Thyroid gland (tissue), 4 donors: ENCODE data around the gene BTBD3. TPM values are rescaled to one million over a fixed set of nuclear protein-coding genes. Genes with fewer than 3 reads are reported as not detected.
A peak's percentile ranks its signal among the peaks of the same experiment; 100 is the strongest.

Experiments used
- DNase-seq, 2 donors: peaks; one replicate each; pipeline ENCODE4 v3.0.0-alpha.2; 2019
- H3K27ac ChIP-seq, 3 donors: fragments of 200-600 bp; sonication (generic); 1 replicate in 2 of 3; 2 replicates in 1 of 3; pipeline ENCODE4 v1.5.1; 2016 to 2019; ENCODE audit warnings: mild to moderate bottlenecking in 1 of 3, moderate library complexity in 1 of 3
- H3K27me3 ChIP-seq: fragments of 200-600 bp; sonication (generic); one replicate; pipeline ENCODE4 v1.5.1; 2019
- H3K36me3 ChIP-seq, 2 donors: fragments of 200-600 bp; sonication (generic); one replicate each; pipeline ENCODE4 v1.5.1; 2016 to 2019
- H3K4me1 ChIP-seq, 2 donors: fragments of 200-600 bp; sonication (generic); one replicate each; pipeline ENCODE4 v1.5.1; 2017 to 2019
- H3K4me3 ChIP-seq, 3 donors: fragments of 200-600 bp; sonication (generic); replicated peaks in 1 of 3; 1 replicate in 2 of 3; 2 replicates in 1 of 3; pipeline ENCODE4 v1.5.1; 2016; ENCODE audit warnings: mild to moderate bottlenecking in 1 of 3
- H3K9me3 ChIP-seq: fragments of 200-600 bp; sonication (generic); one replicate; pipeline ENCODE4 v1.5.1; 2017
- POLR2A ChIP-seq, 2 donors: fragments of 450-650 bp; IDR thresholded peaks; one replicate each; pipeline ENCODE4 v1.6.1; 2017; ENCODE audit warnings: antibody characterized with exemption in 2 of 2, mild to moderate bottlenecking in 2 of 2, moderate library complexity in 1 of 2
- WGBS, 2 donors: methylation state at CpG; one replicate each; pipeline ENCODE4 v1.1.5; 2017; 5-methylcytosine and 5-hydroxymethylcytosine counted together
- intact Hi-C: fragments of 100-400 bp; cut with DNase I; formaldehyde crosslinking; loops from one replicate; pipeline ENCODE4 v1.15.1; 2023
- total RNA-seq, 4 donors: library from RNA; depleted of rRNA; stranded (reverse); fragments of >200 nt; gene quantifications; one replicate each; pipeline ENCODE4 v1.2.3, GENCODE V29; 2016
- TF ChIP-seq, protein P1 (sequence below), 6 experiments: fragments of 200-600 bp in 3 of 6; fragments of 450-650 bp in 3 of 6; sonication (generic) in 3 of 6; IDR thresholded peaks; one replicate each; pipeline ENCODE4 v1.5.1; 2016 to 2019; ENCODE audit warnings: antibody characterized with exemption in 6 of 6, mild to moderate bottlenecking in 2 of 6, inconsistent platforms in 1 of 6, moderate library complexity in 1 of 6

The BTBD3 gene
- total RNA-seq, 4 donors from 2014 or later, result 31.8 to 41.8 (median 36.3) TPM

DNA sequence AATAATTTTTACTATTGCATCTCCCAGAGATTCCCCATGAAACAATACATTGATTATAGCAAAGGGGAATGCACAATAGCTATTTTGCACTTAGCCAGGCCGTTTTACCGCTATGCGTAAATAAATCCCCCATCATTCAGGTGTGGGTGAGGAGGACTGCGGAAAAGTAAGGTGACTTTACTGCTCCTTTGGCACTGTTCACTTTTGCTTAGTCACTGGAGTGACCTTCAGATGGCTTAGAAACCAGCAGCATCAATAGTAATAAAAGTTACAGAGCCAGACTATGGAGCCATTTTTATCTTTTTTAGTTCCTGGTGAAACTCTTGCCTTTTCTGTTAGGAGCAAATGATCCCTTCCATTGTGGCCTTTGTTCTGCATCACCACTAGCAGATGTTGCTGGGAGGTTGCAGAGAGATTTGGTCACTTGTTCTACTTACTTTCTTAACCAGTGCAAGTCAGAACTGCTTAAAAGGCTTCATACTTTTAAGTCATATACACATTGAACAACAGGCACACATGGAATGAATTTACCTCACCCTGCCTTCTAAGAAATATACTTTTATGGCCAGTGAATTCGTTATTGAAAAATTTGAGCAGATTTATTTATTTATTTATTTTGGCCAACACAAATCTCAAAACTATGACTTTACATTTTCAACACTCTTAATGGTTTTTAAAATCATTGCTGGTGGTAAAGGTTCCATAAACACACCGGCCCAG is 12.1 kb upstream of the BTBD3 start:
- no peak overlapping the region for H3K27ac ChIP-seq
- TF ChIP-seq, protein P1, sequence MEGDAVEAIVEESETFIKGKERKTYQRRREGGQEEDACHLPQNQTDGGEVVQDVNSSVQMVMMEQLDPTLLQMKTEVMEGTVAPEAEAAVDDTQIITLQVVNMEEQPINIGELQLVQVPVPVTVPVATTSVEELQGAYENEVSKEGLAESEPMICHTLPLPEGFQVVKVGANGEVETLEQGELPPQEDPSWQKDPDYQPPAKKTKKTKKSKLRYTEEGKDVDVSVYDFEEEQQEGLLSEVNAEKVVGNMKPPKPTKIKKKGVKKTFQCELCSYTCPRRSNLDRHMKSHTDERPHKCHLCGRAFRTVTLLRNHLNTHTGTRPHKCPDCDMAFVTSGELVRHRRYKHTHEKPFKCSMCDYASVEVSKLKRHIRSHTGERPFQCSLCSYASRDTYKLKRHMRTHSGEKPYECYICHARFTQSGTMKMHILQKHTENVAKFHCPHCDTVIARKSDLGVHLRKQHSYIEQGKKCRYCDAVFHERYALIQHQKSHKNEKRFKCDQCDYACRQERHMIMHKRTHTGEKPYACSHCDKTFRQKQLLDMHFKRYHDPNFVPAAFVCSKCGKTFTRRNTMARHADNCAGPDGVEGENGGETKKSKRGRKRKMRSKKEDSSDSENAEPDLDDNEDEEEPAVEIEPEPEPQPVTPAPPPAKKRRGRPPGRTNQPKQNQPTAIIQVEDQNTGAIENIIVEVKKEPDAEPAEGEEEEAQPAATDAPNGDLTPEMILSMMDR (IDR thresholded peaks at IDR 0.05), result no peak
- TF ChIP-seq POLR2A (IDR thresholded peaks at IDR 0.05), result no peak
- H3K9me3 ChIP-seq, result no peaks in the 10 kb centered on the region
- H3K36me3 ChIP-seq, result no peaks in the 10 kb centered on the region
- intact Hi-C loops, result no loop called here
- H3K4me3 ChIP-seq, result no peak overlapping the region
- H3K27me3 ChIP-seq, result no peaks in the 10 kb centered on the region
- H3K4me1 ChIP-seq, result no peaks in the 10 kb centered on the region
- WGBS, 2 donors, result 88 to 92% methylated on average over 6 of the region's 6 CpGs
- no peak for DNase-seq

GRCh38 chr20:11906626-11907480 is 10.8 kb upstream of the BTBD3 start:
- Histone ChIP-seq H3K27me3 (no peaks in the 10 kb centered on the region), H3K27ac (no peak overlapping the region), H3K4me1 (no peaks in the 10 kb centered on the region), H3K4me3 (no peak overlapping the region), H3K9me3 (no peaks in the 10 kb centered on the region), H3K36me3 (no peaks in the 10 kb centered on the region)
- DNase-seq, result no peak
- WGBS, 2 donors, result 73 to 74% methylated on average over 4 of the region's 4 CpGs
- TF ChIP-seq, protein P1 (IDR thresholded peaks at IDR 0.05), result no peak
- no peak for TF ChIP-seq POLR2A (IDR thresholded peaks at IDR 0.05)
- intact Hi-C loops, result no loop called here

DNA sequence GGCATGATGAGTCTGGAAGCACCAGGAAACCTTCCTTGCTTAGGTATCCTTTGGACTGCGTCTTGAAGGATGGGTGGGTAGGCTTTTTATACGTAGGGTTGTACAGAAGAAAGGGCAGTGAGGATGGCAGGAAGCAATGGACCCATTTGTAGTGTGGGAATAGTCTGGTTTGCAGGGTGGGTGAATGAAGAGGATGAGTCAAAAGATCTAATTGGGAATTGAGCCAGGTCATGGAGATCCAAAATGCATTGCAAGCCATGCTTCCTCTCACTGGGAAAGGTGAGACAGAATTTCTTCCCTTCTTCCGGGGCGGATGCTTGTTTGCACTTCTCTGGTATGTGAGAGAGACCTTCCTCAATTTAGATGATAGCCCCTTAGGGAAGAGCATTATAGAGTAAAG is 10.1 kb upstream of the BTBD3 start:
- WGBS, 2 donors, result 87 to 94% methylated on average over 4 of the region's 4 CpGs
- H3K9me3 ChIP-seq, result no peaks in the 10 kb centered on the region
- no peaks in the 10 kb centered on the region for H3K27me3 ChIP-seq
- H3K36me3 ChIP-seq, result no peaks in the 10 kb centered on the region
- no peak for DNase-seq
- intact Hi-C loops, result no loop called here
- peaks cover 0 to 1% of the 10 kb centered on the region in 2 donors for H3K4me1 ChIP-seq
- TF ChIP-seq POLR2A (IDR thresholded peaks at IDR 0.05), result no peak
- TF ChIP-seq, protein P1 (IDR thresholded peaks at IDR 0.05), result no peak
- no peak overlapping the region for H3K27ac ChIP-seq
- H3K4me3 ChIP-seq, result no peak overlapping the region

DNA sequence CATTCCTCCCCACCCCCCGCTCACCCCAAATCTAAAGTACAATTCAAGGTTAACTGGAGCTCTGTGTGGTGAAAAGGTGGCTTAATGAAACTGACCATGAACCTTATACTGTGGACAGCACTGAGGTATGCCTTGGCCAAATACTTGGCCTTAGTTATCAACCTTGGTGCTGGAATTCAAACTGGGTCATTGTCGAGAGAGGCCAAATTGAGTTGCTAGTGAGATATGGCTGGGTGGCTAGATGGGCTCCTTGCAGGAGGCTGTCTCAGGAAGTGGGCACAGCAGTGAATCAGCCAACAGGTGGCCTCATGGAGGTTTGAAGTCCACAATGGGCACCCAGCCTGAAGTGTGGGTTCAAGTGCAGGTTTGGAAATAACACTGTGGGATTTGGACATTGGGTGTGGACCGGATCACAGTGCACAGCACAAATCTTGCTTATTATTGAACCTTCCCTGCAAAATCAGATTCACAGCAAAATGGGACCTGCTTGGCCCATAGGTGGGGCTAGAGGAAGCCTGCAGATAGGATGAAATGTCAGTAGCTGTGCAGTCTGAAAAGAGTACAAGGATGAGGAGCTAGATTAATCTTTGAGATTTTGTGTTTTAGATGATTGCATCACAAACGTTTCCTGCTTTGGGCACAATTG is 5.6 kb upstream of the BTBD3 start:
- Histone ChIP-seq H3K27ac (no peak overlapping the region), H3K9me3 (no peaks in the 10 kb centered on the region), H3K27me3 (no peaks in the 10 kb centered on the region), H3K4me1 (peaks cover 0 to 14% of the 10 kb centered on the region in 2 donors), H3K36me3 (no peaks in the 10 kb centered on the region), H3K4me3 (no peak overlapping the region)
- TF ChIP-seq POLR2A (IDR thresholded peaks at IDR 0.05), result no peak
- TF ChIP-seq, protein P1 (IDR thresholded peaks at IDR 0.05), result peak in 3 of 6 experiments; percentile 27 to 52 (median 40)
- intact Hi-C loops, result no loop called here
- DNase-seq, result peak in 1 of 2 donors; percentile 14
- WGBS, 2 donors, result 80 to 84% methylated on average over 4 of the region's 4 CpGs
